ENCODE data around the gene SRCIN1. TPM values are rescaled to one million over a fixed set of nuclear protein-coding genes. Genes with fewer than 3 reads are reported as not detected.

Gene SRCIN1
- total RNA-seq, 2 experiments from 2014 or later, result 0.37 to 0.42 TPM

GRCh38 chr17:38606646-38607611 is 1.2 kb upstream of the SRCIN1 start:
- Mint-ChIP-seq H3K36me3 (no peaks in the 10 kb centered on the region), H3K27ac (no peak overlapping the region), H3K9me3 (no peaks in the 10 kb centered on the region), H3K4me1 (peaks cover 7% of the 10 kb centered on the region), H3K27me3 (peaks cover 85% of the 10 kb centered on the region), H3K4me3 (peak overlapping the region; percentile 76)
- DNase-seq, result no peak

GRCh38 chr17:38605411-38605840 is 326 bp downstream of the SRCIN1 start:
- no peaks in the 10 kb centered on the region for H3K9me3 Mint-ChIP-seq
- peak overlapping the region; percentile 34 for H3K4me3 Mint-ChIP-seq
- H3K27me3 Mint-ChIP-seq, result peaks cover 87% of the 10 kb centered on the region
- no peak for DNase-seq
- peaks cover 15% of the 10 kb centered on the region for H3K4me1 Mint-ChIP-seq
- H3K36me3 Mint-ChIP-seq, result no peaks in the 10 kb centered on the region
- H3K27ac Mint-ChIP-seq, result no peak overlapping the region

DNA sequence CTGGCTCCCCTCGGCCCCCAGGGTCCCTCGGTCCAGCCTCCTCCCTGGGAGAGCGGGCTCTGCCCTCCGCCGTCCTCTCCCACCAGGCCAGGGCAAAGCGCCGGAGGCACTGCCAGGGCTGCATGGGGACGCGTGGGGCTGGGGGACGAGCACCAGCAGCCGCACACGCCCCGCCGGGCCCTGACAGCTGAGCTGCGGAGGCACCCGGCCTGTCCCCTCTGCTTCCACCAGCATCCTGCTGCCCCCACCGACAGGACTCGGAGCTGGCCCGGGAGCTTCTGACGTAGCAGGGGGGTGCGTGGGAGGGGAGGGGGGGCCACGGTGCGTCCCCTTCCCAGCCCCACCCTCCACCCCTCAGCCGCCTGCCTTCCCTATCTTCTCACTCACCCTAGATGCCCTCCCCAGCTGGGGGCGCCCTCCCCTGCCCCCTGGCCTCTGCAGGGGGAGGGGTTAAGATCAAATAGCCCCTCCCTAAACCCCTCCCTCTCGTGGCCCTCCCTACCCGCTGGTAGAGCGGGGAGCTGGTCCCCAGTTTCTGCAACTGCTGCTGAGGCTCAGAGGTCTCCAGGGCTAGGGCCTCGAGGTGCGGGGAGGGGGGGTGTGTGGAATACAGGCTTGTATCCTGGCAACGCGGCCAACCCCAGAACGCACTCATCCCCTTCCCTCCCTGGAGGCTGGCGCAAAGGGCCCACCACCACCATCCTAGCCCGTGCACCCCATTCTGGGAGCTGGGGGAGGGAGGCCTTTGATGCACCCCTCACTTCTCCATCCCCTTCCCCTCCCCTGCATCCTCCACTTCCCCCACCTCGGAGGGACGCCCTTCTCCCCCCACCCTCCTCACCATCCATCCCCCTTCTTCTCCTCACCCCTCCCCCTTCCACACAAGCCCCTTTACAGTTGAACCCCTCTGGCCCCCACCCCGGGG is 1.0 kb downstream of the SRCIN1 start:
- no peaks in the 10 kb centered on the region for H3K36me3 Mint-ChIP-seq
- H3K27ac Mint-ChIP-seq, result no peak overlapping the region
- H3K27me3 Mint-ChIP-seq, result peaks cover 87% of the 10 kb centered on the region
- no peaks in the 10 kb centered on the region for H3K9me3 Mint-ChIP-seq
- peaks cover 15% of the 10 kb centered on the region for H3K4me1 Mint-ChIP-seq
- peak; percentile 48 for DNase-seq
- H3K4me3 Mint-ChIP-seq, result peak overlapping the region; percentile 34

DNA sequence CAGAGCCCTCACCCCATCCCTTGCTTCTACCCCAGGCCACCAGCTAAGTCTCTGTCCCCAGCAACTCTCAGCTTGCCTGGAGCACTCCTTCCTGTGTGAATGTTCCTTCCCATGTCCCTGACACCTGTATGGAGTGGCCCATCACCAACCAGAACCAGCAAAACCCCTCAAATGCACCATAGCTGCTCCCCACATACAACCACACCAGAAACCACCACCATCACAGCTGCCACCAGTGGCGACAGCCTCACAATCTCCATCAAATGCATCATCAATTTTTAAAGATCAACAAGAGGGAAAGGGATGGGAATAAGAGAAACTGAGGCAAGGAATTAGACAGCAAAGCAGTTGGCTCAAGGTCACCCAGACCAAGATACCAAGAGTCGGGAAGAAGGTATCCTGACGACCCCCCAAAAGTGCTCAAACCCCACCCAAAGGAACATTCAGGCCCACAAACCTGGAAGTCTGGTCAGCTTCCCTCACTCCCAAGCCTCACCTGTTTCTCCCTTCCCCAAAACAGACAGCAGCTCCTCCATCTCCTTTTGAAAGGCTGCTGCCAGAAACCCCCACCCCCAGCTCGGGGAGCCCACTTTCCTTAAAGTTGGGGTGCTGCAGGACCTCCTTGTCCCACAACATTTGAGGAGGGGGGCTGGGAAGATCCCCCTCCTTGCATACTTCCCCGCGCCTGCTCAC is 1.8 kb downstream of the SRCIN1 start:
- no peaks in the 10 kb centered on the region for H3K9me3 Mint-ChIP-seq
- peaks cover 87% of the 10 kb centered on the region for H3K27me3 Mint-ChIP-seq
- H3K4me1 Mint-ChIP-seq, result peaks cover 15% of the 10 kb centered on the region
- no peaks in the 10 kb centered on the region for H3K36me3 Mint-ChIP-seq
- DNase-seq, result no peak
- H3K4me3 Mint-ChIP-seq, result no peak overlapping the region
- no peak overlapping the region for H3K27ac Mint-ChIP-seq

DNA sequence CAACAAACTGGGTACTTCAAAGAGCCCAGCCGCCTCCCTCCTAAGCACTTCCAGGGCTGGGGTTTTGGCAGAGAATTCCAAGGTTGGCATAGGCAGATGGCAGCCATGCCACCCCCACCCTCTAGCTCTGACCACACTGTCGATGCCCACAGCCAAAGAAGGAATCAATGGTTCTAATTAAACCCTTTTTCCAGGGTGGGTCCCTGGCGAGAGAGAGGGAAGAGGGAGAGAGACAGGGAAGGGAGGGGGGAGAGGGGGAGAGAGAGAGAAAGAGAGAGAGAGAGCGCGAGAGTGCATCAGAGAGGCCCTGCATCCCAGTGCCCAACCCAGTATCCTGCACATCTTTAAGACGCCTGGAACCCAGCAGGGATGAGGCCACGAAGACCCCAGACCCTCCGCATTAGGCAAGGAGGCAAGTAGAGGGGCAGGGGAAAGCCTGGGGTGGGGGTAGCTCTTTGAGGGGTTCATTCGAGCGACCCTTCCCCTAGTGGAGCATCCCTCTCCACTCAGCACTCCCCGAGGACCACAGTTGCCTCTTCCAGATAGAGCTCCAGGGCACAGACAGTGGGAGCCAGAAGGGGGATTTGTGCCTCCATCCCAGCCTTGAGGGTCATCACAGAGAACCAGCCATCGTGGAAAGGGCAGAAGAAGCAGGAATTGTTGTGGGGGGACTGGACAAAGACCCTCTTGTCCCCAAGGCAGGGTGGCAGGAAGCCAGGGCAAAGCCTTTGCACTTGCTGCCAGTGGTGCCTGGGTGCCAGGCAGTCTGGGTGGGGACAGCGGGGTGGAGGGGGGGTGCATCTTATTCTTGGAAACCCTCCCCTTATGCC is 2.6 kb downstream of the SRCIN1 start:
- H3K4me3 Mint-ChIP-seq, result no peak overlapping the region
- no peaks in the 10 kb centered on the region for H3K9me3 Mint-ChIP-seq
- no peak overlapping the region for H3K27ac Mint-ChIP-seq
- H3K27me3 Mint-ChIP-seq, result peaks cover 86% of the 10 kb centered on the region
- peaks cover 15% of the 10 kb centered on the region for H3K4me1 Mint-ChIP-seq
- no peak for DNase-seq
- no peaks in the 10 kb centered on the region for H3K36me3 Mint-ChIP-seq

DNA sequence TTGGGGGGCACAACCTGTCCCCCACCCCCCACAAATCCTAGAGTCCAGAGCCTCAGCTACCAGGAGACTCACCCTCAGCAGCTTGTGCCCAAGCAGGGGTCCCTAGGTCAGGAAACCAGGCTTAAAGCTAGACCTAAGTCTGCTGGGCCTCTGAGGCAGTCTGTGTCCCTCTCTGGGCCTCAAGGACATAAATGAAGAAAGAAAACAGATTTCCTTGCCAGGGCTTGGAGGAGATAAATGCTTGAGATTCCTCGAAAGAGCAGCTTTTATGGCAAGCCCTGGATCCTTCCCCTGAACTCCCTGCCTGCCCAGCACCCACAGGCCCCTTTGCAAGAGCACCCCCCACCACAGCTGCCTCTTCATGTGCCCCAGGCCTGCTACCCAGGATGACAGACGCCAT is 3.3 kb downstream of the SRCIN1 start:
- H3K4me1 Mint-ChIP-seq, result peaks cover 12% of the 10 kb centered on the region
- peaks cover 84% of the 10 kb centered on the region for H3K27me3 Mint-ChIP-seq
- H3K9me3 Mint-ChIP-seq, result no peaks in the 10 kb centered on the region
- no peak overlapping the region for H3K4me3 Mint-ChIP-seq
- no peak for DNase-seq
- H3K36me3 Mint-ChIP-seq, result no peaks in the 10 kb centered on the region
- H3K27ac Mint-ChIP-seq, result no peak overlapping the region

DNA sequence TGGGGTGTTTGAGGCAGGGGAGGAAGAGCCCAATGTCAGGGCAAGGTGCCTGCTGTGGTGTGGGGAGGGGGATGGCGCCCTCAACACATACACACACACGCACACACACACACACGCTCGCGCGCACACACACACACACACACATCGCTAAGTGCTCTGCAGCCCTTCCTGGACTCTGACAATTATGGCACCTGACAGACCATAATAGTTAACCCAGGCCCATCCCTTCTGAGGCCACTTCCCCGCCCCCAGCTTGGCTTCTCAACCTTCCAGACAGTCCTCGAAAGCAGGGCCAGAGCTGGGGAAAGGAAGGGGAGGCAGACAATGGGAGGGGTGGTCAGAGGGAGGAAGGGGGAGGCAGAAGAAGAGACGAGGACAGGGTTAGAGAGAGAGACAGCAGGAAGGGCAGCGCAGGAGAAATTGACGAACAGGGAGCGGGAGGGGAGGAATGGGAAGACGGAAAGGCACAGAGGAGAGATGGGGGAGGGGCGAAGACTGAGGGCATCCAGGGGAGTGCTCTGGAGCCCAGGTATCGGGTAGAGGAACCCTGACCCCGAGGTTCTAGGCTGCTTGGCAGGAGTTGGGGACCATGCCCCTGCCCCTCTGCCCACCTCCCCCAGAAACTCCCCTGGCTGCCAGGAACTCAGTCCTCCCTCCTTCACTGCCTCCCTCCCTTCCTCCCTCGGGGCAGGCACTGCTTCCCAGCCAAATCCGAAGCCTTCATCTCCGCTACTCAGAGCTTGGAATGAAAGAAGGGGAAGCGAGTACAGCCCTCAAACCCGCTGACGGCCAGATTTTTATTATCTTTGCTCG is 4.0 kb downstream of the SRCIN1 start:
- no peak for DNase-seq
- no peak overlapping the region for H3K27ac Mint-ChIP-seq
- no peaks in the 10 kb centered on the region for H3K36me3 Mint-ChIP-seq
- H3K4me3 Mint-ChIP-seq, result no peak overlapping the region
- peaks cover 12% of the 10 kb centered on the region for H3K4me1 Mint-ChIP-seq
- peaks cover 84% of the 10 kb centered on the region for H3K27me3 Mint-ChIP-seq
- no peaks in the 10 kb centered on the region for H3K9me3 Mint-ChIP-seq

- no peaks in the 10 kb centered on the region for H3K36me3 Mint-ChIP-seq
- H3K9me3 Mint-ChIP-seq, result no peaks in the 10 kb centered on the region
- no peak overlapping the region for H3K4me3 Mint-ChIP-seq
- DNase-seq, result no peak
- H3K4me1 Mint-ChIP-seq, result peaks cover 12% of the 10 kb centered on the region
- H3K27ac Mint-ChIP-seq, result no peak overlapping the region
- H3K27me3 Mint-ChIP-seq, result peaks cover 88% of the 10 kb centered on the region
Measured at GRCh38 chr17:38600906-38601305, 4.8 kb downstream of the SRCIN1 start.

- Mint-ChIP-seq H3K4me1 (peaks cover 12% of the 10 kb centered on the region), H3K9me3 (no peaks in the 10 kb centered on the region), H3K36me3 (no peaks in the 10 kb centered on the region)
Measured at GRCh38 chr17:38600416-38600815, 5.3 kb downstream of the SRCIN1 start.

DNA sequence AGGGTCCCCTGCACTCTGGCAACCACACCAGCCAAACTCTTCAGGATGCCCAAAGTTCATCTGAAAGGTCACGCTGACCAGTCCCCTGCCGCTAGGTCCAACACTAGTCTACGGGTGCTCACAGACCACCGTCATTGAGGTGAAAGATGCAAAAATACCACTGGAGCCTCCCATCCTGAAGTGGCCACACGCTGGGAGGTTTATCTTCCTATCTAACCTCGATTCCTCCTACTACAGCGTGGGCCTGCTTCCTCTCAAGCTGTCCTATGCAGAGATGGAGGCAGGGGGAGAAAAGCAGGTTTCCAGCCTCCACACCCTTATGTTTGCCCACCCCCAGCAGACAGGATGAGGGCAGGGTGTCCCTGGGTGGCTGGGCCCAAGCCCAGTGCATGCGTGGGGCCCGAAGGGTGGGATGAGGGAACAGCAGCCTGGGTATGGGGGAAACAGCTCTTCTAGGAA is 6.3 kb downstream of the SRCIN1 start:
- Mint-ChIP-seq H3K9me3 (no peaks in the 10 kb centered on the region), H3K27ac (no peak overlapping the region), H3K36me3 (no peaks in the 10 kb centered on the region), H3K27me3 (peaks cover 94% of the 10 kb centered on the region), H3K4me3 (no peak overlapping the region), H3K4me1 (peaks cover 12% of the 10 kb centered on the region)
- DNase-seq, result no peak

More at GRCh38 chr17:38600416-38600815, 5.3 kb downstream of the SRCIN1 start:
- H3K27me3 Mint-ChIP-seq, result peaks cover 91% of the 10 kb centered on the region
- DNase-seq, result no peak
- no peak overlapping the region for H3K4me3 Mint-ChIP-seq
- H3K27ac Mint-ChIP-seq, result no peak overlapping the region

DNA sequence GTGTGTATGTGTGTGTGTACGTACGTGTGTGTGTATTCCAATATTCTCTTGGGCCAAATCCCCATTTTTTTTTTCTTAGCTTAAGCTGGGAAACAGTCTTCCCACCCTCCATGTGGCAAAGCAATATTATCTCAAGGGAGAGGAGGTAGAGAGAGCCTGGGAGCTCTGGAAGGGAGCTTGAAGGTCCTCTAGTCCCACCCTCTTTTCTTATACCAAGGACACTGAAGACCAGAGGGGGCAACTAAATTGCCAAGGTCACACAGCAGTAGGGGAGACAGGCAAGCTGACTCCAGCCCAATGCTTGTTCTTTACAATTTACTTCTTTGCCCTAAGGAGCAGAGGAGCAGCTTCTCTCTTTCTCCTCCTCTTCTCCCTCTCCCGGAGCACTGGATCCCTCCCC is 6.8 kb downstream of the SRCIN1 start:
- Mint-ChIP-seq H3K36me3 (no peaks in the 10 kb centered on the region), H3K27me3 (peaks cover 96% of the 10 kb centered on the region), H3K4me1 (peaks cover 12% of the 10 kb centered on the region), H3K9me3 (no peaks in the 10 kb centered on the region), H3K27ac (no peak overlapping the region), H3K4me3 (no peak overlapping the region)
- no peak for DNase-seq

- H3K4me1 Mint-ChIP-seq, result peaks cover 12% of the 10 kb centered on the region
- peaks cover 96% of the 10 kb centered on the region for H3K27me3 Mint-ChIP-seq
- H3K4me3 Mint-ChIP-seq, result no peak overlapping the region
- no peaks in the 10 kb centered on the region for H3K36me3 Mint-ChIP-seq
- H3K9me3 Mint-ChIP-seq, result no peaks in the 10 kb centered on the region
- DNase-seq, result peak; percentile 52
- no peak overlapping the region for H3K27ac Mint-ChIP-seq
Measured at GRCh38 chr17:38598536-38598935, 7.2 kb downstream of the SRCIN1 start.

- peaks cover 96% of the 10 kb centered on the region for H3K27me3 Mint-ChIP-seq
Measured at GRCh38 chr17:38597375-38597774, 8.4 kb downstream of the SRCIN1 start.

More at GRCh38 chr17:38597375-38597774, 8.4 kb downstream of the SRCIN1 start:
- Mint-ChIP-seq H3K4me1 (peaks cover 20% of the 10 kb centered on the region), H3K9me3 (no peaks in the 10 kb centered on the region), H3K27ac (no peak overlapping the region), H3K36me3 (no peaks in the 10 kb centered on the region), H3K4me3 (no peak overlapping the region)
- no peak for DNase-seq
